ENCODE measurements around the gene DNAJC17.

DNA sequence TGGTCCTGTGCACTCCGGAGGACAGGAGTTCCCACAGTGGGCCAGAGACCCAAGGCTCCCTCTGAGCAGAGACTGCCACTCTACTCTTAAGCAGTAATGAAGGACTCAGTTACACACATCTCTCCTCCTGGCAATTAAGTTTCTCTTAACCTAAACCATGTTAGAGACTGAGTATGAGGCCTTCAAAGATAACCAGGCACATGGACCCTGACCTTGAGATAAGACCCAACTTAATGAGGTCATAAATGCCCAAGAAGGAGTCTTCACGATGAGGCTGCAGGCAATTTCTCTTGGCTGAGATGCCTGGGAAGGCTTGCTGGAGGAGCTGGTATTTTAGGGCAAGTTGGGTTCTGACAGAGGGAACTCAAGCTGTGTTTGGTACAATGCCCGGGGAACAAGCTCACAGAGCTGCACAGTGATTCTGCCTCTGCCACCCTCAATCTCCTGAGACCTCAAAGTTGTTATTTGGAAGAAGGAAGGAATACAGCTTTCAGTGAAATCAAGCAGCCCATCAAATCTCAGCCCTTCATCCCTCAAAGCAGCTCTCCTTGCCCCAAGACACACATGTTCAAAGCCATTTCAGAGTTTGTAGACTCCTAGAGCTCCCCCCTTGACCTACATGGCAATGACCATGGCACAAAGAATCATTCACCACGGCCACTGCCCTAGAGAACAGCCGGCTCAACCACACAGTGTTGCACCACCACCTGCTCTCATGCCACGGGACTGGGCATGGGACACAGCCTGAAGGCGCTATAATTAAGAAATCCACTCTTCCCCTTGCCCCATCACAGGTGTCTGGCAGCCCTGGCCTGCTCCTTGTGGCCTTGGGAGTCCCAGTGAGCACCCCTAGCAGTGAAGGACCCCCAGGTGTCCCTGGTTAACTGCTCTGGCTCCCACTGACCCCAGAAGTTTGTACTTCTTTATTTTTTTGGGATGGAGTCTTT, 59.3 kb downstream of the DNAJC17 start:
- TF ChIP-seq, protein P1, sequence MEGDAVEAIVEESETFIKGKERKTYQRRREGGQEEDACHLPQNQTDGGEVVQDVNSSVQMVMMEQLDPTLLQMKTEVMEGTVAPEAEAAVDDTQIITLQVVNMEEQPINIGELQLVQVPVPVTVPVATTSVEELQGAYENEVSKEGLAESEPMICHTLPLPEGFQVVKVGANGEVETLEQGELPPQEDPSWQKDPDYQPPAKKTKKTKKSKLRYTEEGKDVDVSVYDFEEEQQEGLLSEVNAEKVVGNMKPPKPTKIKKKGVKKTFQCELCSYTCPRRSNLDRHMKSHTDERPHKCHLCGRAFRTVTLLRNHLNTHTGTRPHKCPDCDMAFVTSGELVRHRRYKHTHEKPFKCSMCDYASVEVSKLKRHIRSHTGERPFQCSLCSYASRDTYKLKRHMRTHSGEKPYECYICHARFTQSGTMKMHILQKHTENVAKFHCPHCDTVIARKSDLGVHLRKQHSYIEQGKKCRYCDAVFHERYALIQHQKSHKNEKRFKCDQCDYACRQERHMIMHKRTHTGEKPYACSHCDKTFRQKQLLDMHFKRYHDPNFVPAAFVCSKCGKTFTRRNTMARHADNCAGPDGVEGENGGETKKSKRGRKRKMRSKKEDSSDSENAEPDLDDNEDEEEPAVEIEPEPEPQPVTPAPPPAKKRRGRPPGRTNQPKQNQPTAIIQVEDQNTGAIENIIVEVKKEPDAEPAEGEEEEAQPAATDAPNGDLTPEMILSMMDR (IDR thresholded peaks at IDR 0.05), result no peak
- TF ChIP-seq POLR2A (IDR thresholded peaks at IDR 0.05), result no peak
